22Rv1 (cell line): ENCODE results near the gene PLA2R1.

Source experiments
- H3K27ac ChIP-seq: fragments of 450-650 bp; 2 replicates; pipeline ENCODE4 v1.5.1; 2017
- CTCF ChIP-seq: fragments of 450-650 bp; IDR thresholded peaks from 2 replicates; pipeline ENCODE4 v1.5.1; 2017; ENCODE audit warnings: mild to moderate bottlenecking
- ZFX ChIP-seq: fragments of 450-650 bp; IDR thresholded peaks from 2 replicates; pipeline ENCODE4 v1.6.1; 2017; ENCODE audit warnings: antibody characterized with exemption, borderline replicate concordance

PLA2R1 gene

GRCh38 chr2:159903443-159904126 lies 158.8 kb downstream of the PLA2R1 start:
- no peak overlapping the region for H3K27ac ChIP-seq
- TF ChIP-seq ZFX (no peak), CTCF (no peak)

- no peak for TF ChIP-seq CTCF
- TF ChIP-seq ZFX, result no peak
- no peak overlapping the region for H3K27ac ChIP-seq
Observed at GRCh38 chr2:159902722-159903121, 159.7 kb downstream of the PLA2R1 start.

- H3K27ac ChIP-seq, result no peak overlapping the region
- no peak for TF ChIP-seq CTCF
- no peak for TF ChIP-seq ZFX
Observed at GRCh38 chr2:159900343-159900742, 162.1 kb downstream of the PLA2R1 start.

- TF ChIP-seq ZFX, result no peak
- no peak for TF ChIP-seq CTCF
- H3K27ac ChIP-seq, result no peak overlapping the region
Observed at GRCh38 chr2:159898441-159898840, 164.0 kb downstream of the PLA2R1 start.

GRCh38 chr2:159897720-159898119 lies 164.7 kb downstream of the PLA2R1 start:
- no peak overlapping the region for H3K27ac ChIP-seq
- no peak for TF ChIP-seq ZFX
- TF ChIP-seq CTCF, result no peak

GRCh38 chr2:159897081-159897480 lies 165.3 kb downstream of the PLA2R1 start:
- no peak for TF ChIP-seq CTCF
- TF ChIP-seq ZFX, result no peak

GRCh38 chr2:159895258-159896065 lies 167.0 kb downstream of the PLA2R1 start:
- no peak overlapping the region for H3K27ac ChIP-seq
- no peak for TF ChIP-seq ZFX
- no peak for TF ChIP-seq CTCF

More at GRCh38 chr2:159897081-159897480, 165.3 kb downstream of the PLA2R1 start:
- H3K27ac ChIP-seq, result no peak overlapping the region
